ENCODE results near the gene ZNF106. TPM values are rescaled to one million over a fixed set of nuclear protein-coding genes. Genes with fewer than 3 reads are reported as not detected.

ZNF106 gene
- total RNA-seq, 1 experiment from 2014 or later = 28.5 TPM

DNA sequence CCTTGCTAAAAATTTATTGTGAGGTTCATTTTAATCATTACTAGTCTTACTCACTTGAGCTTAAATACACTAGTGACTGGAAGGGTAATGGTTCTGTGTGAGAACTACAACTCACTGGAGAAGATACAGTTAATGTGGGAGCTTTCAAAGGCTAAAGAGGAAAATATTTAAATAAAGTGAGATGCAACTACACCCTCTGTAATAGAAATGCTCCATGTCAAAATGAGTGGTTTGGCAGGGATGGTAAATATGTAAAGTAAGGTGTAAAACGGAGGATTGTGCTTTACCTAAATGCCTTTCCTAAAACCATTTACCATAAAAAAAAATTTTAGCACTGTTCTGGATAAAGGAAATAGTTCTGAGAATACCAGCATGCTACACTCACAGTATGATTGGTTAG lies 42.3 kb upstream of the ZNF106 start:
- DNase-seq (ENCODE audit: low read depth, low spot score) = no peak
- no peak overlapping the region for H3K27ac ChIP-seq (ENCODE audit: low read depth, low read length)
- no peak overlapping the region for H3K9ac ChIP-seq (ENCODE audit: low read length)
- no peaks in the 10 kb centered on the region for H3K9me3 ChIP-seq (ENCODE audit: control insufficient read depth in 1 of 2, insufficient read depth in 1 of 2, low read depth in 1 of 2, low read length in 2 of 2)
- no peak for TF ChIP-seq POLR2AphosphoS5 (IDR thresholded peaks at IDR 0.05; ENCODE audit: low read depth, low read length)
- ChIA-PET CTCF (no interaction called here), RAD21 (ENCODE audit: low non-redundant PET in 1 of 2, low total read pairs in 2 of 2, uncharacterized antibody in 2 of 2, unreplicated experiment in 2 of 2) (no interaction called here), POLR2A (no interaction called here)
- no peaks in the 10 kb centered on the region for H3K27me3 ChIP-seq (ENCODE audit: insufficient read depth, low read length)
- H3K9me2 ChIP-seq (ENCODE audit: insufficient read depth) = no peaks in the 10 kb centered on the region
- intact Hi-C loops (cut with micrococcal nuclease) = no loop called here
- no TSS peak for BruUV-seq (replicated peaks)
- ATAC-seq = no peak
- H3K4me1 ChIP-seq (ENCODE audit: control insufficient read depth in 1 of 2, insufficient read depth in 2 of 2, low read length in 2 of 2) = no peaks in the 10 kb centered on the region
- no peaks in the 10 kb centered on the region for H4K20me1 ChIP-seq (ENCODE audit: insufficient read depth)
- no peaks in the 10 kb centered on the region for H3K79me2 ChIP-seq (ENCODE audit: insufficient read depth, low read length)
- no peak overlapping the region for H3K4me2 ChIP-seq (ENCODE audit: low read length)
- peaks cover 3 to 5% of the 10 kb centered on the region in 2 experiments; a peak in 3 of 4 replicates for H3K36me3 ChIP-seq (ENCODE audit: control insufficient read depth in 1 of 2, insufficient read depth in 2 of 2, low read length in 2 of 2)
- H2AFZ ChIP-seq (ENCODE audit: low read depth, low read length, poor library complexity, severe bottlenecking) = no peak overlapping the region
- no peak overlapping the region for H3K4me3 ChIP-seq (replicated peaks in 1 of 2; ENCODE audit: low read depth in 1 of 2, low read length in 2 of 2)

DNA sequence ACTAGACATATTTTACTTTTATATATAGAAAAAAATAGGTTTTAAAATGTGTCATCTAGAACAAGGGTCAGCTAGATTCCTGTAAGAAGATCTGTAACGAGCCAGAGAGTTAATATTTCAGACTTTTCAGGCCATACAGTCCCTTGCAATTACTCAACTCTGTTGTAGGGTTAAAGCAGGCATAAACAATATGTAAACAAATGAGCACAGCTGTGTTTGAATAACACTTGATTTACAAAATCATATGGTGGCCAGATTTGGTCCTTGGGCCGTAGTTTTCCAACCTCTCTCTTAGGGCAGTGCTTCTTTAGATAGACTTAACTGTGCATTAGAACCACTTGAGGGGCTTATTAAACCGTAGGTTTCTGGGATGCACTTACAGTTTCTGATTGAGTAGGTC lies 38.0 kb upstream of the ZNF106 start:
- intact Hi-C loops (cut with micrococcal nuclease) = no loop called here

More for the DNA sequence above, 38.0 kb upstream of the ZNF106 start:
- no peak overlapping the region for H3K4me2 ChIP-seq (ENCODE audit: low read length)
- TF ChIP-seq SIN3A (IDR thresholded peaks at IDR 0.05; ENCODE audit: low read depth) (no peak), REST (IDR thresholded peaks at IDR 0.05; ENCODE audit: low read depth) (no peak), TCF7L2 (IDR thresholded peaks at IDR 0.05; ENCODE audit: borderline replicate concordance, extremely low read depth, insufficient read depth, insufficient read length) (no peak), ZBTB33 (IDR thresholded peaks at IDR 0.05; ENCODE audit: extremely low read depth, insufficient replicate concordance, low read length) (no peak), CBX3 (IDR thresholded peaks at IDR 0.05; ENCODE audit: low read depth) (no peak), RAD21 (IDR thresholded peaks at IDR 0.05; ENCODE audit: low read depth) (no peak), JUND (IDR thresholded peaks at IDR 0.05) (no peak), EGR1 (IDR thresholded peaks at IDR 0.05; ENCODE audit: low read depth) (no peak), CEBPB (IDR thresholded peaks at IDR 0.05; ENCODE audit: low read depth) (no peak), ELF1 (IDR thresholded peaks at IDR 0.05; ENCODE audit: borderline replicate concordance, low read depth) (no peak)
- TF ChIP-seq, protein P1, sequence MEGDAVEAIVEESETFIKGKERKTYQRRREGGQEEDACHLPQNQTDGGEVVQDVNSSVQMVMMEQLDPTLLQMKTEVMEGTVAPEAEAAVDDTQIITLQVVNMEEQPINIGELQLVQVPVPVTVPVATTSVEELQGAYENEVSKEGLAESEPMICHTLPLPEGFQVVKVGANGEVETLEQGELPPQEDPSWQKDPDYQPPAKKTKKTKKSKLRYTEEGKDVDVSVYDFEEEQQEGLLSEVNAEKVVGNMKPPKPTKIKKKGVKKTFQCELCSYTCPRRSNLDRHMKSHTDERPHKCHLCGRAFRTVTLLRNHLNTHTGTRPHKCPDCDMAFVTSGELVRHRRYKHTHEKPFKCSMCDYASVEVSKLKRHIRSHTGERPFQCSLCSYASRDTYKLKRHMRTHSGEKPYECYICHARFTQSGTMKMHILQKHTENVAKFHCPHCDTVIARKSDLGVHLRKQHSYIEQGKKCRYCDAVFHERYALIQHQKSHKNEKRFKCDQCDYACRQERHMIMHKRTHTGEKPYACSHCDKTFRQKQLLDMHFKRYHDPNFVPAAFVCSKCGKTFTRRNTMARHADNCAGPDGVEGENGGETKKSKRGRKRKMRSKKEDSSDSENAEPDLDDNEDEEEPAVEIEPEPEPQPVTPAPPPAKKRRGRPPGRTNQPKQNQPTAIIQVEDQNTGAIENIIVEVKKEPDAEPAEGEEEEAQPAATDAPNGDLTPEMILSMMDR (IDR thresholded peaks at IDR 0.05 in 2 of 3, conservative IDR thresholded peaks at IDR 0.05 in 1 of 3; ENCODE audit: borderline replicate concordance in 1 of 3, insufficient read depth in 1 of 3, low read depth in 2 of 3, low read length in 2 of 3) = no peak
- TF ChIP-seq, protein P2, sequence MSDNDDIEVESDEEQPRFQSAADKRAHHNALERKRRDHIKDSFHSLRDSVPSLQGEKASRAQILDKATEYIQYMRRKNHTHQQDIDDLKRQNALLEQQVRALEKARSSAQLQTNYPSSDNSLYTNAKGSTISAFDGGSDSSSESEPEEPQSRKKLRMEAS (IDR thresholded peaks at IDR 0.05) = no peak
- no peaks in the 10 kb centered on the region for H3K9me3 ChIP-seq (ENCODE audit: control insufficient read depth in 1 of 2, insufficient read depth in 1 of 2, low read depth in 1 of 2, low read length in 2 of 2)
- no peak overlapping the region for H3K9ac ChIP-seq (ENCODE audit: low read length)
- no peak overlapping the region for H3K27ac ChIP-seq (ENCODE audit: low read depth, low read length)
- no peak overlapping the region for H3K4me3 ChIP-seq (replicated peaks in 1 of 2; ENCODE audit: low read depth in 1 of 2, low read length in 2 of 2)
- H3K27me3 ChIP-seq (ENCODE audit: insufficient read depth, low read length) = no peaks in the 10 kb centered on the region
- H3K9me2 ChIP-seq (ENCODE audit: insufficient read depth) = no peaks in the 10 kb centered on the region
- BruUV-seq (replicated peaks) = no TSS peak
- RAD21 ChIA-PET (ENCODE audit: low non-redundant PET in 1 of 2, low total read pairs in 2 of 2, uncharacterized antibody in 2 of 2, unreplicated experiment in 2 of 2) = no interaction called here
- CTCF ChIA-PET = no interaction called here
- ATAC-seq (no peak), DNase-seq (ENCODE audit: low read depth, low spot score) (no peak)
- H3K36me3 ChIP-seq (ENCODE audit: control insufficient read depth in 1 of 2, insufficient read depth in 2 of 2, low read length in 2 of 2) = peaks cover 0 to 5% of the 10 kb centered on the region in 2 experiments; a peak in 2 of 4 replicates
- no peaks in the 10 kb centered on the region for H3K4me1 ChIP-seq (ENCODE audit: control insufficient read depth in 1 of 2, insufficient read depth in 2 of 2, low read length in 2 of 2)
- no peaks in the 10 kb centered on the region for H4K20me1 ChIP-seq (ENCODE audit: insufficient read depth)
- H3K79me2 ChIP-seq (ENCODE audit: insufficient read depth, low read length) = no peaks in the 10 kb centered on the region
- POLR2A ChIA-PET = no interaction called here
- no peak overlapping the region for H2AFZ ChIP-seq (ENCODE audit: low read depth, low read length, poor library complexity, severe bottlenecking)
